Caki2 (cell line): ENCODE results near the gene GPAT3. TPM values are rescaled to one million over a fixed set of nuclear protein-coding genes. Genes with fewer than 3 reads are reported as not detected.

Source experiments
- DNase-seq: peaks from one replicate; pipeline ENCODE4 v3.0.0-alpha.2; 2015; ENCODE audit warnings: low read depth
- in situ Hi-C: cut with HindIII; loops from 2 replicates; pipeline ENCODE4 v1.10.0; 2016; ENCODE audit warnings: low sequenced_read_pairs, low pct_unique_long_range_greater_than_20kb, mixed read lengths
- total RNA-seq: library from RNA; depleted of rRNA; stranded (reverse); fragments of >200 nt; shearing (Covaris generic); gene quantifications from 2 replicates; pipeline ENCODE4 v1.2.3, GENCODE V29; 2014; ENCODE audit warnings: low replicate concordance

GPAT3 gene
- total RNA-seq, 1 experiment from 2014 or later = 12.5 TPM

DNA sequence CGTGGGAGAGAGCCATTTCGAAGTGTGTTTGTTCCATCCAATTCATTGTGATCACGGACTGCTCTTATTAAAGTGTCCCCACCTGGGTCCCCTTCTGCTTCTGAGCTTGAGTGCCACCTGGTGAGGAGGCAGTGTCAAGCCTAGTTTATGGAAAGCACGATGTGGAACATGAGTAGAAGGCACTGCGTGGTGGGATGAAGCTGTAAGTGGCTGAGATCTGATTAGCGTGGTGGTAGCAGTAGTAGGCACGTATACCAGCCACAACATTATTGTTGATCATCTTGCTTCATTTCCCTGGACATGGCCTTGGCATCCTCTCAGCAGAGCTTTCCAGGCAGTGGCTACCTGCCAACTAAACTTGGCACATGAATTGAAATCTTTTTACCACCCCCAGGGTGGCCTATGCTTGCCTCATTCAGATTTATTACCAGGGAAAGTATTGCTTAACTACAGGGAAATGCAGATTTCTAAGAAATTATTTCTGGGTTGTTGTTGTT, 46.4 kb downstream of the GPAT3 start:
- DNase-seq = no peak
- in situ Hi-C loops = no loop called here

DNA sequence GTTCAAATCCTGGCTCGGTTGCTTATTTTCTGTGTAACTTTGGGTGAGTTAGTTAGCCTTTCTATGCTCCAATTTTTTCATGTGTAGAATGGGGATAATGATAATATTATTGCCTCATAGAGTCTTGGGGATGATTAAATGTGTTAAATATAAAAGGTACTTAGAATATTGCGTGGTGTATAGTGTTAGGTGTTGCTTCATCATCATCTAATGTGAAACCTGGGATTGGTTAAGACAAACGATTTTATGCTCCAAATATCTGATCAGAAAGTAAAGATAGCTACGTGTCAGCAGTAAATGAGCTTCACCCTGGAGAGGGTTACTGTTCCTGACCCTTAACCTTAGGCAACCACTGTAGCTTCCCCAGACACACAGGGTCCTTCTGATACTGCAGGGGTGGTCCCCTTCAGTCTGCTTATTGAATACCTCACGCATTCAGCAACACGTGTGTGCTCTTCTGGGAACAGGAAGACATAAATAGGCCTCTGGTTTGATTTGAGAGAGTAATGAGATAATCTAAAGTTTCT, 50.1 kb downstream of the GPAT3 start:
- in situ Hi-C loops = no loop called here
- no peak for DNase-seq

DNA sequence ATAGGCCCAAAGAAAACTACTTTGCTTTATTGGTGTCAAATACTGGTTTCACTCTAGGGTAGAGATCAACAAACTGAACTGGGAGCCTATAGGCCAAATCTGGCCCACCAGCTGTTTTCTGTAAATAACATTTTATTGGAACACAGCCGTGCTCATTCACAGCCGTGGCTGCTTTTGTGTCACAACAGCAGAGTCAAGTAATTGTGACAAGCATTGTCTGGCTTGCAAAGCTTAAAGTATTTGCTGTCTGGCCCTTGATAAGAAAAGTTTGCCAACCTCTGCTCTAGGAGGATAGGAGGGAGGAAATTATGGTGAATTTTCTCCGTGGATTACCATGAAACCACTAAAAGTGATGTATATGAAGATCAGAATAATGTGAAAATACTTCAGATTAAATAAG, 53.4 kb downstream of the GPAT3 start:
- in situ Hi-C loops = no loop called here
- no peak for DNase-seq

DNA sequence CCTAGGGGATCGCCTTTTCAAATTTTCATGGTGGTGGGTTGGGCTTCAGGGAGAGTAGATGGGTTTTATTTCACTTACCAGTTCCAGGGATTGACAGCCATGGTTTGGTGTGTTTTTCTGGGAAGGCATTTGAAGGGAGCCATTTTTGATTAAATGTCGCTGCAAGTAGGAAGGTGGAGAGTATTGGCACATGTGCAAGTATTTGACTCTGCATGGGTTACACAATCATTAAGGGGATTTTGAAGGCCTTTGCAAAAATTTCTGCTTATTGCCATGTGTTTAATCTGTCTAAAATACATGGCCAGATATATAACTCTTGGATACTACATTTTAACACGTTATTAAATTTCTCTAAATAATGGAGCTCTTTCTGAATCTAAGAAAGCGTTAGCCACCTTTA, 55.1 kb downstream of the GPAT3 start:
- DNase-seq = no peak
- in situ Hi-C loops = no loop called here

DNA sequence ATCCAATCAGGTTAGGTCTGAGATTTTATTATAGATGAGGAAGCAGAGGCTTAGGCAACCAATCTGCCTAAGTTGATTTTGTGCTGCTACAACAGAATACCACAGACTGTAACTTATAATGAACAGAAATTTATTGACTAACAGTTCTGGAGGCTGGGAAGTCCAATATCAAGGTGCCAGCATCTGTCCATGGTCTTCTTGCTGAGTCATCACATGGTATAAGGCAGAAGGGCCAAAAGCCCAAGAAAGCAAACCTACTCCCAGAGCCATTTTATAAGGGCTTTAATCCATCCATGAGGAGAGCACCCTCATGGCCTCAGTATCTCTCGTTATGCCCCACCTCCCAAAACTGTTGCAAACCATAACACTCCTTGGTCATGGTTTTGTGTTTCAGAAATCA, 55.8 kb downstream of the GPAT3 start:
- DNase-seq = no peak
- in situ Hi-C loops = no loop called here

DNA sequence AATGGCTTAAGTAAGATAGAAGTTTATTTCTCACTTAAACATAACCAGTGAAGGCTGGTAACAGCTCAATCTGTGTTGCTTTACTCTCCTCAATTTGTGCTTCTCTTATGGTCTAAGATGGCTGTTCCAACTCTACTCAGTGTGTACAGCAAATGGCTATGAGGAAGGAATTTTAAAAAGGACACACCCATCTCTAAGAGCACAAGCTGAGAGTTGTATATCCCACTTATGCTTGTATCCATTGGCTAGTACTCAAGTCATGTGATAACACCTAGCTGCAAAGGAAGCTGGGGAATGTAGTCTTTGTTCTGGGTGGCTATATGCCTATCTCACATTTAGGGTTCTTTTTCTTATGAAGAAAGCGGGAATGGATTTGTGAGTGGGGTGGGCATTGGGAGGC, 63.3 kb downstream of the GPAT3 start:
- no peak for DNase-seq
- in situ Hi-C loops = no loop called here

DNA sequence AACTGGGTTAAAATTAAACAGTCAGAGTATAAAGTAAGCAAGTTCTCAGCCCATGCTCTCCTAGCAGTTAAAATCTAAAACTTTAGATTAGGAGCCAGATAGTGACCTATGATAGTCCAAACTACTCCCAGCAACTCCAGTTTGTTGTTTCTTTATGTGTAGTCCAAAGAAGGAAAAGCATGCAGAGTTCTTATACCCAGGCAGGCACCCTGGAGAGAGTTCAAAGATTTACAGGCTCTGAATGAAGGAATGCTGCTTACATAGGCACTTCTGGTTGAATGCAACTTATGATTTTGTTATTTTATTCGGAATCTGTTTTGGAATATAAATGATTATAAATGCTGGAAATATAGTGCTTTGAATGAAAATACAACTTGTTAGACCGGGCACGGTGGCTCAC, 67.2 kb downstream of the GPAT3 start:
- no peak for DNase-seq
- in situ Hi-C loops = no loop called here

DNA sequence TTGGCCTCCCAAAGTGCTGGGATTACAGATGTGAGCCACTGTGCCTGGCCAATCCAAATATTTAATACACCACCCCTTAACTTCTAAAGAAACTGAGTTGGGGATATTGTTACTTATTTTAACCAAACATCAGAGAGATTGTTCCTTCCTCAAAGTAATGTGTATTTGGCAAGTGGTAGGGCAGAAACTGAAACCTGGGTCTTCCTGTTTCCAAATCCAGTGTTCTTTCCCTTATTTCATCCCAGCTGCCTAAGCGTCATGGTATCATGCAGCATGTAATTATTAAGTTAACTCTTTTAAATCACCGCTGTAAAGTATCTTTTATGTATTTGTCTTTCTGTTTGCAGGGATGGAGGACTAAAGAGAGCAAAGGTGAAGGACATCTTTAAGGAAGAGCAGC, 68.4 kb downstream of the GPAT3 start:
- in situ Hi-C loops = no loop called here
- DNase-seq = no peak

DNA sequence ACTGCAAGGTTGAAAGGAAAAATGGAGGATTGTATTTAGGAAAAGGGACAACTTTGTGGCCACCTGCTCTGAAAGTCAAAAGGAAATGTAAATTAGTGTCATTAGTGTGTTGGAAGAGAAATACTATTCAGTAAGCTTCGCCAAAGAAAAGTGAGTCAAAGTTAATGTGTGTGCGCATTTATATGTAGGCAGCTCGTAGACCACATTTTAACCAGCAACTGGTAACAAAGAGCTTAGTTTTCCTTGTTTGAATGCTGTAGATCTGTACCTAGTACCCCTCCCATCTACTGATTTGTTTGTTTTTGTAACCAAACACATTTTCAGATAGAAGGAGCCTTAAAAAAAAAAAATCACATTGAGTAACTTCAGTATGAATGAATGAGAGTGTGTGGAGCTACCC, 69.3 kb downstream of the GPAT3 start:
- DNase-seq = no peak
- in situ Hi-C loops = no loop called here

DNA sequence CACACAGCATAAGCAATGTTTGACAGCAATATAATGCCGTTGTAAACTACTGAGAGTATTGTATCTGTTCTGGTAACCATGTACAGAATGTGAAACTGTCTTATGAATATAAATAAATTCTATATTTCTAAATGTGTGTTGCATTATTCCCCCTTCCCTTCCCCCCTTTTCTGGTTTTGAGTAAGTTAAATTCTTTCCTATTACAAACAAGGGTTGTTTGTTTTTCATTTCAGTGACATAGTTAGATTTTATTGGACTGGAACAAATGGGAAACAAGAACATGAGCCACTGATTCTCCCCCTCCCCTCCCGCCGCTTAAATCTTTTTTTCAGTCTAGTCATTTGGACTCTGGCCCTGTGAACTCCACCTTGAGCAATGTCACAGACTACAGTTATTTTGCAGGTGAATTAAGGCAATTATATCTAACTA, 69.8 kb downstream of the GPAT3 start:
- in situ Hi-C loops = no loop called here
- DNase-seq = peak; percentile 67

DNA sequence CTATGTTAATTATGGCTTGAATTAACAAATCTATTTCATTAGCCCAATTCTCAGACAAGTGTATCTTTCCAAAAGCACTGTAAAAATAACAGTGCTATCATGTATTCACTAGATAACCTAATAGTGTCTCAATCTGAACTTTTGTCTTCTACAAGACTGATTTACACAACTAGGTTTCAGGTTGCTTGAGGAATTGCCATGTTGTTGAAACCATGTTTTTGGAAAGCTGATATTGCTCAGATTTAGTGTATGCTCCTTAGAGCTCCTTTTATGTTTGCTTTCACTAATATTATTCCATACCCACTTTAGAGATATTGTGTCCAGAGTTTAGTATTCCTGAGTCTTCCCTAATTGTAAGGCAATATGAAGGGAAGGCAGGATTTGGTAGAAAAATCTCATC, 70.6 kb downstream of the GPAT3 start:
- DNase-seq = no peak

DNA sequence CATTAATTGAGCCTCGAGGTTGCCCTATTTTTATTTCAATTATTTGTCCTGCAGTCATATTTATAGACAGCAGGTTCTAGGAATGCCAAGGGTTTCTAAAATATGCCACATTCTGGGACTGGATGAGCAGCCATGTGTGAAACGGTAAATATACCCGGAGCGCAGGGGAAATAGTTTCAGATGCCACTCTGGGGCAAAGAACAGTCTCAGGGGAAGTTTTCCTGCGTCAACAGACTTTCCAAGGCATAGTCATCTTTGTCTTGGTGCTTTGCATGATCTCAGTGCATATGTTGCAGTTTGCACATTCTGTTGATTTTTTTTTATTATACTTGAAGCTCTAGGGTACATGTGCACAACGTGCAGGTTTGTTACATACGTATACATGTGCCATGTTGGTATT, 71.0 kb downstream of the GPAT3 start:
- peak; percentile 87 for DNase-seq
- in situ Hi-C loops = no loop called here

More for the DNA sequence above, 70.6 kb downstream of the GPAT3 start:
- in situ Hi-C loops = no loop called here

DNA sequence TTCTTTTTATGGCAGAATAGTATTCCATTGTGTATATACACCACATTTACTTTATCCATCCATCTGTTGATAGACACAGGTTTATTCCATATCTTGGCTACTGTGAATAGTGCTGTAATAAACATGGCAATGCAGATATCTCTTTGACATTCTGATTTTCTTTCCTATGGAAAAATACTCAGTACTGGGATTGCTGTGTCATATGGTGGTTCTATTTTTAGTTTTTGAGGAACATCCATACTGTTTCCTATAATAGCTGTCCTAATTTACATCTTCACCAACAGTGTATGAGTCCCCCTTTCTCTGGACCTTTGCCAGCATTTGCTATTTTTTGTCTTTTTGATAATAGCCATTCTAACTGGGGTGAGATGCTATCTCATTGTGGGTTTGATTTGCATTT, 73.5 kb downstream of the GPAT3 start:
- no peak for DNase-seq
- in situ Hi-C loops = no loop called here

DNA sequence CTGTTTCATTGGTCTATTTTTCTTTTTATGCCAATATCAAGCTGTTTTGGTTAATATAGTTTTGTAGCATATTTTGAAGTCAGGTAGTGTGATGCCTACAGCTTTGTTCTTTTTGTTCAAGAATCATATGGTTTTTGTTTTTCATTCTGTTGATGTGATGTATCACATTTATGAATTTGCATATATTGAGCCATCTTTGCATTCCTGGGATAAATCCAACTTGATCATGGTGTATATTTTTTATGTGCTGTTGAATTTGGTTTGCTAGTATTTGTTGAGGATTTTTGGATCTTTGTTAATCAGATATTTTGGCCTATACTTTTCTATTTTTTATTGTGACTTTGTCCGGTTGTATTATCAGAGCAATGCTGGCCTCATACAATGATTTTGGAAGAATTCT, 74.8 kb downstream of the GPAT3 start:
- in situ Hi-C loops = no loop called here
- DNase-seq = no peak

DNA sequence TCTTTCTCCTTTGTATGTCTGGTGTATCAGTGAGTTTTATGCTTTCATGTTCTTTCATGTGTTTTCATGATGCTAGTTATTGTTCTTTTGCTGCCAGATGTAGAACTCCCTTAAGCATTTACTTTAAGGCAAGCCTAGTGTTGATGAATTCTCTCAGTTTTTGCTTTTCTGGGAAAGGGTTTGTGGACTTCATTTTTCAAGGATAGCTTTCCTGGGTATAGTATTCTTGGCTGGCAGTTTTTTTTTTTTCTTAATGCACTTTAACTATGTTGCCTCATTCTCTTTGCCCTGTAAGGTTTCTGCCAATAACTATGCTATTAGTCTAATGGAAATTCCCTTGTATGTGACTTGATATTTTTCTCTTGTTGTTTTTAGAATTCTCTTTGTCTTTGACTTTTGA, 77.1 kb downstream of the GPAT3 start:
- in situ Hi-C loops = no loop called here
- no peak for DNase-seq

DNA sequence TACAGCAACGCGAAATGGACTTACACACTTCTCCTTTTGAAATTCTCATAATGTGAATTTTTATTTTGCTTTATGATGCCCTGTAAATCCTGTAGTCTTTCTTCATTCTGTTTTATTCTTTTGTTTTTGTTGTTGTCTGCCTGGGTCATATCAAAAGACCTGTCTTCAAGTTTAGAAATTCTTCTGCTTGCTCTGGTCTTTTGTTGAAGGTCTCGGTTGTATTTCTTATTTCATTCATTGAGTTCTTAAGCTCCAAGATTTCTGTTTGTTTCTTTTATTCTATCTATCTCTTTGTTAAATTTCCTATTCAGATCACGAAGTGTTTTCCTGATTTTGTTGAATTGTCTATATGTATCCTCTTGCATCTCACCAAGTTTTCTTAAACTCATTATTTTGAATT, 78.1 kb downstream of the GPAT3 start:
- DNase-seq = no peak
- in situ Hi-C loops = no loop called here

DNA sequence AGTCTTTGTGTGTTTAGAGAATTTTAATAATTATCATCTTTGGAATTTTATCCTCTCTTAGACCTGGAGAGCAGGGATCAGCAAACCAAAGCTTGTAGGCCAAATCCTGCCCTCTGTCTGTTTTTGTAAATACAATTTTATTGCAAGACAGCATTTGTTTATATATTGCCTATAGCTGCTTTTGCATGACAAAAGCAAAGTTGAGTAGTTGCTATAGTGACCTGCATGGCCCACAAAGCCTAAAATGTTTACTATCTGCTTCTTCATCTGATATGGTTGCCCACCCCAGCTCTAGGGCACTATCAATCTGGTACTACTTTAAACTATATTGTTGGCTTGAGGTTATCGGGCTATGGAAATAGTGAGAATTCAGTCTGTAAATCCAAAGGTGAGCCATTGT, 80.3 kb downstream of the GPAT3 start:
- no peak for DNase-seq
- in situ Hi-C loops = no loop called here

DNA sequence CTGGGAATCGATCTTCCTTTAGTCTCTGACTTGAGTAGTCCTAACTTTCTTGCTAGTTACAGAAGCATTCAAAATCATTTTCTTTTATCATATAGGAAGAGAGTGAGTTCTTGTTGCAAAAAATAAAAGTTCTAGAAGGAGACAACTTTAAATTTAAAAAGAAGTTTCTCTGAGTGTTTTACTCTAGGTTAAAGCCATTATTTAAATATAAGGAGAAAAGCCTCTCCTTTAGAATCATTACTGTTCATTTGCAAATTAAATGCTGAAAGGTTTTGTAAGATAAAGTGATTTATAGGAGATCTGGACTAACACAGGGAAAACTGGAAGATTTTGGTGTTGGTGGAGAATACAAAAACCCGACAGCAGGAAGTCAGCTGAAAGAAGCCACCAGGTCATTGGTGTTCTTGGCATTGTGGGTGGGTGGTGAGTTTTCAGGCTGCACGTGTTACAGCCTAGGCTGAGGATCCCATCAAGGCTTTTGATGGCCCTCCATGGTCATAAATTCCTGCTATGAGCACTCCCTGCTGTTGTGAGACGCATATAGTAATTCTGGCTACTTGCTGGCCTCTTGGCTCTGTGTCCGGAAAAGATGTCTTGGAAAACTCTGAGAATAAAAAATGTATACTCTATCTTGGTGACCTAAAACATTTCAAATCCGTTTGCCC, 81.6 kb downstream of the GPAT3 start:
- no peak for DNase-seq
- in situ Hi-C loops = no loop called here

DNA sequence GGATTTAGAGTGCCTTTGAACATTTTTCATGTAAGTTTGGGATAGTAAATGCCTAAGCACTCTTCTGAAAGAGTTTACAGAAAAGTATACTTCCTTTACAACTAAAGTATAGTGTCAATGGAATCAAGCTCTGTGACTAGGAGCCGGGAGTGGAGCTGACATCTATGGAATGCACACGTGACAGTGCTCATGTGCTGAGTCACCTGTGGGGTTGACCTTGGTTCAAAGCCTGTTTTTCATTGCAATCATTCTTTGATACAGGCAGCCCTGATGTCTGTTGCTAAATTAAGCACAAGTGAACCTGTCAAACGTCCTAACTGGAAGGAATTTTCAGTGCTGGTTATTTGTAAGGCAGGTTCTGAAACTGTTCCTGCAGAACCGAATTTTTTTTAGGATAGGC, 82.5 kb downstream of the GPAT3 start:
- in situ Hi-C loops = no loop called here
- DNase-seq = peak; percentile 71

DNA sequence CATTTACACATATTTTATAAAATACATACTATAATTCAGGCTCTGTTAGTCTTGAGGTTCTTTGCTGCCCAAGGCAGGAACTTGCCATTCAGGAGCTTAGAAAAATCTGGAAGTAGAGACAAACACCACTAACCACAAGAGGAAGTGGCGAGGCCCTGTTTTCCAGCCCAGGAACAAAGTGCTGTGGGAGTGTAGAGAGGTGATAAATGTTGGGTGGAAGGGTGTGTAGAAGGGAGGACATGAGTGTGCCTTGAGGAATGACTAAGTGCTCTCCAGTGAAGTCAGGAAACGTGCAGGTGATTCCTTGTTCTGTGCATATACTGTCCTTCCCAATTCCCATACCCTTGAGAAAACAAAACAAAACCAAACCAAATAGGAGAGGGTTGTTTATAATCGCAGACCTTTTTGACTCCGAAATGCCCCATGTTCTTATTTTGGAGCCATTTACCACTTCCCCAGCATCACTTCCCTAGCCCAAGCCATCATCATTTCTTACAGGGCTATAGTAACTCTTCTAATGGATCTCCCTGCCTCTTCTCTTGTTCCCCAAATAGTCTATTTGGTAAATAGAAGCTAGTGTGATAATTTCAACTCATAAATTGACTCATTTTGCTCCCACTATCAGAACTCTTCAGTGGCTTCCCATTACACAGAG, 83.2 kb downstream of the GPAT3 start:
- in situ Hi-C loops = no loop called here
- DNase-seq = no peak
